DMS53 (cell line): ENCODE results near the gene MAP1LC3C.
"Not testable (repeated sequence)": the region's sequence is repeated elsewhere in the genome, so short reads cannot be mapped to it uniquely, and the experiment has no call there.

Source experiments
- DNase-seq: peaks from one replicate; lab custom pipeline; 2025; lab: John Stamatoyannopoulos, UW

Gene MAP1LC3C

DNA sequence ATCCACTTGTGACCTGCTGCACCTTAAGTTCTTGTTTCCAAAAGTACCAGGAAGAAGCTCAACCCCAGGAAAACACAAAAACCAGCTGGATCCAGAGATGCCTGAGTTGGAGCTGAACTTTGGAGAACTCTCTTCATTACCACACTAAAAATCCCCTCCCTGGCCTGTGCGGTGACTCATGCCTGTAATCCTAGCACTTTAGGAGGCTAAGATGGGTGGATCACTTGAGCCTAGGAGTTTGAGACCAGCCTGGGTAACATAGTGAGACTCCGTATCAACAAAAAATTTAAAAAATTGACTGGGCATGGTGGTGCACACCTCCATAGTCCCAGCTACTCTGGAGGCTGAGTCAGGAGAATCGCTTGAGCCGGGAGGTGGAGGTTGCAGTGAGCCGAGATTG, 6.2 kb downstream of the MAP1LC3C start:
- DNase-seq: no peak

DNA sequence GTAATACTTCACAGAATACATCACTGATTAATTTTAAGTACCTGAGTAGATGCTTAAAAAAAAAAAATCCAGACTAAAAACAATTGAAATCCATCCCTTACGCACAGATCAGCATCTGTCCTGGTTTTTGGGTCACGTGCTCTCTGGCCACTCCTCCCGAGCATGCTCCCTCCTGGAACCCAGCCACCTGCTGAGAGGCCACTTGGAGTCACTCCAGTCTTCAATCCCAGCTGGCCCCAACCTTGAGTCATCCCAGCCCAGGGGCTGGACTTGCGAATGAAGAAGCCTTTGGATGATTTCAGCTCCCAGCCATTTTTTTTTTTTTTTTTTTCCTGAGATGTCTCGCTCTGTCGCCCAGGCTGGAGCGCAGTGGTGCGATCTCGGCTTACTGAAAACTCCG, 8.9 kb downstream of the MAP1LC3C start:
- peak; percentile 89 for DNase-seq

DNA sequence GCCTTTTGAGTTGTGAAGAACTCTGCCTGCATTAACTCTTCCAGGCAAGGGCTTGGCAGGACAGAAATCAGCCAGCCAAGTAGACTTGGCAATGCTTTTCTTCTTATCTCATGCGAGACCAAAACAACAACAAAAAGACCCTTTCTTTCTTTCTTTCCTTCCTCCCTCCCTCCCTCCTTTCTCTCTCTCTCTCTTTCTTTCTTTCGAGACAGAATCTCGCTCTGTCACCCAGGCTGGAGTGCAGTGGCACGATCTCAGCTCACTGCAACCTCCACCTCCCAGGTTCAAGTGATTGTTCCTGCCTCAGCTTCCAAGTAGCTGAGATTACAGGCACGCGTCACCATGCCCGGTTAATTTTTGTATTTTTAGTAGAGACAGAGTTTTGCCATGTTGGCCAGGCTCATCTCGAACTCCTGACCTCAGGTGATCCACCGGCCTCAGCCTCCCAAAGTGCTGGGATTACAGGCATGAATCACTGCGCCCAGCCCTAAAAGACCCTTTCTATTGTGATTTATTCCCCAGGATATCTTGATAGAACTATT, 10.4 kb downstream of the MAP1LC3C start:
- DNase-seq: not testable (repeated sequence)

DNA sequence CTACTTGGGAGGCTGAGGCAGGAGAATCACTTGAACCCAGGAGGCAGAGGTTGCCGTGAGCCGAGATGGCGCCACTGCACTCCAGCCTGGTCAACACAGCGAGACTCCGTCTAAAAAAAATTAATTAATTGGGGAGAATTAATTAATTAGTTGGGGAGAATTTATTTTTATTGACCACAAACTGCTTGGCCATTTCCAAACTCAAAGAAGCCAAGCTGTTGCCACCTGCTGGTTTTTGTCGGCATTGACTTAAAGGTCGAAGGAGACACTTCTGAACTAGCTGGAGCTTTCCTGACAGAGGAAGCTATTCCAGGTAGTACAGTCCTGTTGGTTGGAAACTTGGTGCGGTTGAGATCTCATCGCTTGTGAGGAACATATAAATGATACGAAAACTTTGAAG, 13.1 kb downstream of the MAP1LC3C start:
- DNase-seq: peak; percentile 75

DNA sequence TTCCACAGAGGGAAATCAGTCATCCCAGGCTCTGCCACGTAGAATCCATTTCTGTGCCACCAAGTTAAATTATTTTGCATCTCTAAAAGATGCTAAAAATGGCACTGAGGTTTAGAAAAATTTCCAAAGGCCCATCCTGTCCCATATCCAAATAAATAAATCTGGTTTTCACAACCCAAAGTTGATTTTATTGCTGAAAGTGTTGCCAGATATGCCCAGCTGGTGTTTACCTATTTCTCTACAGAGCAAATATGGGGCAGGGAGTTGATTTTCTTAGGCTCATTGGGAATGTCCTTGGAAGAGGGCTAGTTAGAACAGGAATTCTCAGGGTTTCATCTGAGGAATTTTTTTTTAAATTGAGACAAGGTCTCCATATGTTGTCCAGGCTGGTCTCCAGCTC, 19.0 kb downstream of the MAP1LC3C start:
- DNase-seq: no peak

DNA sequence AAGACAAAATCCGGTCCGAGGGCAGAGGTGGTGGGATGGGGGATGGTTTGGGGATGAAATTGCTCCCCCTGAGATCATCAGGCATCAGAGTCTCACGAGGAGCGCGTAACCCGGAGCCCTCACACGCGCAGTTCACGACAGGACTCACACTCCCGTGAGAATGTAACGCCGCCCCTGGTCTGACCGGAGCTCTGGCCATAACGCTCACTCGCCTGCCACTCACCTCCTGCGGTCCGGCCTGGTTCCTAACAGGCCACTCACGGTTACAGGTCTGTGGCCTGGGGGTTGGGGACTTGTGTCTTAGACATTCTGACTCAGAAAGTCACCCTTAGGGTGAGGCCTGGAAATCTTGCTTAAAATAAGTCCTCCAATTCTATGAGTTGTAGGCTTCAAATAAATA, 19.8 kb downstream of the MAP1LC3C start:
- no peak for DNase-seq

DNA sequence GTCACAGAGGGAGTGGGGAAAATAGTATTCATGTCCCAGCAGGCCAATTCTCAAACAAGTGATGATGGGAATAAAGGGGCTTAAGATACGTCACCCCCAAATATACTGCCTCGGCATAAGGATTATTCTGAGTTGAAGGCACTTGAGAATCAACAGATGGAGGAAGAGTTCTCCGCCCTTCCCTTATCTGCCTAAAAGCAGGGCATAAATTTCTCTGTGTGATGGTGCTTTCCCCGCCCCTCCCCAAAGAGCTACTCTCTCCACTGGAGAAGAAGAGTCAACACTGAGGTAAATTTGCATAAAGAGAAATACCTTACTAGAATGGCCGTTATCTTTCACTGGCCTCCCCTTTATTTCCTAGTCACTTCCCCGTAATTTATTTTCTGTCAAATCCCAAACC, 22.7 kb downstream of the MAP1LC3C start:
- DNase-seq: no peak

DNA sequence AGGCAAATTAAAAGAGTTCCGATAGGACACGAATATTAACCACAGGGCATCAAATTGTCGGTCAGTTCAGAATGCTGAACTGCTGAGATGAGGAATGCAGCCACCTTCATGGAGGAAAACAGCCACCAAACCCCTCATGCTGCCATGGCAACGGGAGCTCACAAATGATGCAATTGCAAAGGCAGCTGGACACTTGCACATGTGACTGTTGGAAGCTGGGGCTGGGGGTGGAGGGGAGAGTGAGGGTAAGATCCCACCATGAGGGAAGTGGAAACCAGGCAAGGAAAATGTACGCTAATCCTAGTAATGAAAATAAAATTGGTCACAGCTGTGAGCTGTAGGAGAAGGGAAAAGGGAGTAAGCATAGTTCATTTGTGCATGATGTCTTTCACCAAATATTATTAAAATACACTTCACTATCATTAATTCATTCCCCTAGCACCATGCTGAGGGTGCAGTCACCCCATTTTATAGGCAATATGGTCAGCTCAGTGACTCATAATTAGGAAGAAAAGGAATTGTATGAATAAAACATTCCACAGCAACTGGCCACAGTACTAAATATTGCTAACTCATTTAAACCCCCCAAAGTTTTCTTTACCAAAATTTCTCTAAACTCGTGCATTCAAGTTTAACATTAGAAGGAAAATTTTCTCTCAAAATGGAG, 26.1 kb downstream of the MAP1LC3C start:
- DNase-seq: peak; percentile 48

DNA sequence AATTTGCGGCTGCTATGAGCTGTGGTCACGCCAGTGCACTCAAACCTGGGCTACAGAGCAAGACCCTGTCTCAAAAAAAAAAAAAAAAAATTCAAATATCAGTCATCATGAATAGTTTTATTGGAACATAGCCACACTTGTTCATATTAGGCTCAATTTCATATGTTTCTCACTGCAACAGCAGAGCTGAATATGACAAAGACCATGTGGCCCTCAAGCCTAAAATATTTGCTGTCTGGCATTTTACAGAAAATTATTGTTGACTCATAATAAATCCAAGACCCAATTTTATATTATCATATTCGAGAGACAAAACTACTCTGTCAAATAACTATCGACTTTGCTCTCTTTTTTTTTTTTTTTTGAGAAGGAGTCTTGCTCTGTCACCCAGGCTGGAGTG, 30.3 kb downstream of the MAP1LC3C start:
- no peak for DNase-seq

DNA sequence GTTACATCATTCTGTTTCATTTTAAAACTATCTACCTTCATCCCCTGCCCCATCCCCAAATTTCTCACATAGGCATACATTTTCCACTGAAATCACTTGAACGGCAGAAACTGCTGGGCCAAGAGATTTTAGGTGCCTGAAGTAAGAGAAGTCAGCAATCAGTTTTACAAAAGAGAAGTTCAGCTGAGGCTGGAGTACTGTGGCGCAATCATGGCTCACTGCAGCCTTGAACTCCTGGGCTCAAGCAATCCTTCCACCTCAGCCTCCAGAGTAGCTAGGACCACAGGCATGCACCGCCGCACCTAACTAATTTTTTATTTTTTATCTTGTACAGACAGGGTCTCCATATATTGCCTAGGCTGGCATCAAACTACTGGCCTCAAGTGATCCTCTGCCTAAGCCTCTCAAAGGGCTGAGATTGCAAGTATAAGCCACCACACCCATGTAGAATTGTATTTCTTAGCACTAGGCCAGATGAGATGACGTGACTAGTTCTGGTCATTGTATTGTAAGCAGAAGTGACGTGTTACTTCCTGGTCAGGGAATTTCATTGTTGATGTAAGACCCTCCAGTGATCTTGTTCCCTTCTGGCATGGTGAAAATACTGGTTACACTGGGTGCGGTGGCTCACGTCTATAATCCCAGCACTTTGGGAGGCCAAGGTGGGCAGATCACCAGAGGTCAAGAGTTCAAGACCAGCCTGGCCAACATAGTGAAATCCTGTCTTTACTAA, 34.2 kb downstream of the MAP1LC3C start:
- no peak for DNase-seq

DNA sequence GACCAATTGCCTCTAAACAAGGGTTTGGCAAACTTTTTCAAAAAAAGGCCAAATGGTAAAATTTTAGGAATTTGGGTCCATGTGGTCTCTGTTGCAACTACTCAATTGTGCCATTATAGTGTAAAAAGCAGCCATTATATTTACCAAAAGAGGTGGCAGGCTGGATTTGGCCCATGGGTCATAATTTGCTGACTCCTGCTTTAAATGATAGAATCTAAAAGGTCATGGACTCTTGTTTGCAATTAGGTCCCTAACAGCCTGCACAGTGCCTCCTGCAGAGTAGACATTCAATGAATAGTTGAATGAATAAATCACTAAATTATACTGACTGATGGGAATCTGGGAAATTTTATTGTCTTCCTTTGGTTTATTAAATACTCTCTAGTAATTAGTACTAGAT, 35.2 kb downstream of the MAP1LC3C start:
- no peak for DNase-seq

DNA sequence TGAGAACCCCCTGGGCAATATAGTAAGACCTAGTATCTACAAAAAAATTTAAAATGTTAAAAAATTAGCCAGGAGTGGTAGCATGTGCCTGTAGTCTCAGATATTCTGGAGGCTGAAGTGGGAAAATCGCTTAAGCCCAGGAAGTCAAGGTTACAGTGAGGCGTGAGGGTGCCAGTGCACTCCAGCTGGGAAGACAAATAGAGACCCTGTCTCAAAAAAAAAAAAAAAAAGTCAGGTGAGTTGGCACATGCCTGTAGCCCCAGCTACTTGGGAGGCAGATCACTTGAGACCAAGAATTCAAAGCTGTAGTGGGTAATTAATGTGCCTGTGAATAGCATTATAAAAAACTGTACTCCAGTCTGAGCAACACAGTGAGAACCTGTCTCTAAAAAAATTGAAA, 36.7 kb downstream of the MAP1LC3C start:
- DNase-seq: no peak

DNA sequence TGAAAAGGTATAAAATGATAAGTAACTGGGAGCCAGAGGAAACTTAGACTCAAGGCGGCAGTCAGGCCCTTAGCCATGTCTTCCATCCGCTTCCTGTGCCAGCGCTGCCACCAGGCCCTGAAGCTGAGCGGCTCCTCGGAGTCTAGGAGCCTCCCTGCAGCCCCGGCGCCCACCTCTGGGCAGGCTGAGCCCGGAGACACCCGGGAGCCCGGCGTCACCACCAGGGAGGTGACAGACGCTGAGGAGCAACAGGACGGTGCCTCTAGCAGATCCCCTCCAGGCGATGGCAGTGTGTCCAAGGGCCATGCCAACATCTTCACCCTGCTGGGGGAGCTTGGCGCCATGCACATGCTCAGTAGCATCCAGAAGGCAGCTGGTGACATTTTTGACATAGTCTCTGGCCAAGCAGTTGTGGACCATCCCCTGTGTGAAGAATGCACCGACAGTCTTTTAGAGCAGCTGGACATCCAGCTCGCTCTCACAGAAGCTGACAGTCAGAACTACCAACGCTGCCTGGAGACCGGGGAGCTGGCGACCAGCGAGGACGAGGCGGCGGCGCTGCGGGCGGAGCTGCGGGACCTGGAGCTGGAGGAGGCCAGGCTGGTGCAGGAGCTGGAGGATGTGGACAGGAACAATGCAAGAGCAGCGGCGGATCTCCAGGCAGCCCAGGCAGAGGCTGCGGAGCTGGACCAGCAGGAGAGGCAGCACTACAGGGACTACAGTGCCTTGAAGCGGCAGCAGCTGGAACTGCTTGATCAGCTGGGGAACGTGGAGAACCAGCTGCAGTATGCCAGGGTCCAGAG, 41.0 kb downstream of the MAP1LC3C start, which contains the start of gene BECN2:
TSS of gene BECN2 (plus strand) at position 76 of the 803 bp plus-strand sequence. CDS start at position 76, 0 bp downstream.
- DNase-seq: peak; percentile 88

DNA sequence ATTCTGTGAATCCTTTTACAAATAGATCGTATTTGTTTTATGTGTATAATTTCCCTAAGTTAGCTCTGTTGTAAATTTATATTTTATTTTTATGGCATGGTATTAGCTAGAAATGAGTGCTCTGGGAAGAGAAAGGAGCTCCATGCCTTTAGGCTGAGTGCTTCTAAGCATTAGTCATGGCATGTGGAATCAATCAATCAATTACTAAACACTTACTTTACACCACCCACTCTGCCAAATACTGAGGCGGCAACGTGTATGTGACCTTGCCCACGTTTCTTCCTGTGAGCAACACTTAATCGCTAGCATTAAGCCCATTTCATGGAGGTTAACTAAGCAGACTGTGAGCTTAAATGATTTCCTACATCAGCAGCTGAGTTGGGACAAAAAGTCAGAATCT, 48.5 kb downstream of the MAP1LC3C start:
- DNase-seq: no peak

DNA sequence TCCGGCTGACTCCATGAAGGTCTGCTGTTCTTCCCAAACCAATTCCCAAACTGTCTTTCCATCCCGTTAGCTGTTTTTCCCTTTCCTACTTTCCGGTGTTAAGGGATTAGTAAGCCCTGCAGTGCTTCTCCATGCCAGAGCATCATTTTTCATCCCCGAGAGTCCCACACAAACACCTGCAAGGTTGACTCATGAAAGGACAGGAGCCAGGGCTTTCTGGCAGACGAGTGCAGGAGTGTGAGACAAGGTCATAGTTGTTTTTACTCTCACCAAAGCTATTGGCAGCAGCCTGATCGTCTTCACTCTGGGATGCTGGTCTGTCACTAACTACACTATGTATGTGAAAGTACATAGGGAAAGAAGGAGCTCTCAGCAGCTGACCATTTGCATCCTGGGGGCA, 51.5 kb downstream of the MAP1LC3C start:
- DNase-seq: no peak
